ENCODE measurements around the gene TAF4B.

- TF ChIP-seq CTCF (IDR thresholded peaks at IDR 0.05; ENCODE audit: low read length) (no peak), EZH2 (IDR thresholded peaks at IDR 0.05; ENCODE audit: borderline replicate concordance, low read length) (no peak)
These were observed 180.1 kb downstream of the TAF4B start for GRCh38 chr18:26406324-26406723.

All from OCI-LY1 (cell line).